Right kidney (tissue), 1 donor: ENCODE data around the gene FAS.
"Not testable (repeated sequence)": the region's sequence is repeated elsewhere in the genome, so short reads cannot be mapped to it uniquely, and the experiment has no call there.

Experiments used
- DNase-seq: peaks from one replicate; pipeline ENCODE4 v3.0.0-alpha.2; 2016

The FAS gene

DNA sequence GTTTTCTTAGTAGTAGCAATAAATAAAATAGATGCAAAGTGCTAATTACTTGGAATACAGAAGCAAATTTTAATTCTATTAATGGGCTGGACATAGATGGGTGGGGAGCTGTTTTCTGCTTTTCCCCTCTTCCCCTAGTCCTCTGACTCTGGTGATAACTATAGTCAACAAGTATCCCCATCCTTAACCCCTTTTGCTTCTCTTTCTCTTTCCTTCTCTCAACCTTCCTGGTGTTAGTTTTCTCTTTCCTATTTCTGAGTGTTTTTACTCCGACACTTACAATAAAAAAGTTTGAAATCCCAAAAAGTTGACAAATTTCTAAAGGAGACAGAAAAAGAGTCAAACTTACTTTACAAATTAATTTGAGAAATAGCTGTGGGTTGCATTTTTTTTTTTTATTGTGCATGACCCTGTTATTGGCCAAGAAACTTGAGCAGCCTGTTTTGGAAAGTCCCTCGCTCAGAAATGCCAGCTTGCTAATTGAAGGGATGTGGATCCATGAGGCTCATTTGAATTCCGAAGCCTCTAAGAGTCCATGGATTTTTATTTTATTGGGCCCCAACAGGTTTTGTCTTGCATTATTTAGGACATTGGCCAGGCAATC lies 2.4 kb downstream of the FAS start:
- DNase-seq, result no peak

DNA sequence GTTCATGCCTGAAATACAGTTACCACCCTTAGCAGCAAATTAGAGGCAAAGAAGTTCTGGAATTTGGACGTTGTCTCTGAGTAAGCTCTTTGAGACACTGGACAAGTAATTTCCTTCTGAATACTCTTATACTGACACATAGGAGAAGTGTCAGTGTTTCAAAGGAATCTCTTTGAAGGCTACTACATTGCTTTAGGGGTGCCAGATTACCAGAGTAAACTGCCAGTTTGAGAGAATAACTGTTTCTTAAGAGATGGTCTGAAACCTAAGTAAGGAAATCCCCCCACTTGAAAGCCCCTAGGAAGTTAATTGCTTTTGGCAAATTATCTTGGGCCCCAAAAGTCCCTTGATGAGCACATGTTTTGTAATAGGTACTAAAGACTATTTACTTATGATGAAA lies 3.4 kb downstream of the FAS start:
- no peak for DNase-seq

DNA sequence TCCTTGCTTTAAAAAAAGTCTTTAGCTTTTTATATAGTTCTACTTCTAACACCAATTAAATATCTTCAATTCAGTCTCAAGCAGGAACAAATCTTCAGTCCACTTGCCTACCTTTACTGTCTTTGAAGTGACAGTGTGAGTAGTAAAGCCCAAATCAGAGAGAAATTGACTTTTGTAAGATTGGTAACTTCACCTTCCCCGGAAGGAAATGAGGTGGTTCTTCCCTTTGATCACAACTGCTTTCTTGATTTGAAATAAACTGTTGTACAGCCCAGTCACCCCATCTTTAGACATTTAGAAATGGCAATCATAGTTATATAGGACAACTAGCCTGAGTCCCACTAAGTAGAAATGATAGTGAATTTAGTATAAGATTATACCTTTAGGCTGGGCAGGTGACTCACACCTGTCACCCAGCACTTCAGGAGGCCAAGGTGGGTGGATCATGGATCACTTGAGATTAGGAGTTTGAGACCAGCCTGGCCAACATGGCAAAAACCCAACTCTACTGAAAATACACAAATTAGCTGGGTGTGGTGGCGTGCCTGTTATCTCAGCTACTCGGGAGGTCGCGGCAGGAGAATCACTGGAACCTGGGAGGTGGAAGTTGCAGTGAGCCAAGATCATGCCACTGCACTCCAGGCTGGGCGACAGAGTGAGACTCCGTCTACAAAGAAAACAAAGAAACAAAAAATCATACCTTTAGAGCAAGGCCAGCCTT lies 4.7 kb downstream of the FAS start:
- no peak for DNase-seq

DNA sequence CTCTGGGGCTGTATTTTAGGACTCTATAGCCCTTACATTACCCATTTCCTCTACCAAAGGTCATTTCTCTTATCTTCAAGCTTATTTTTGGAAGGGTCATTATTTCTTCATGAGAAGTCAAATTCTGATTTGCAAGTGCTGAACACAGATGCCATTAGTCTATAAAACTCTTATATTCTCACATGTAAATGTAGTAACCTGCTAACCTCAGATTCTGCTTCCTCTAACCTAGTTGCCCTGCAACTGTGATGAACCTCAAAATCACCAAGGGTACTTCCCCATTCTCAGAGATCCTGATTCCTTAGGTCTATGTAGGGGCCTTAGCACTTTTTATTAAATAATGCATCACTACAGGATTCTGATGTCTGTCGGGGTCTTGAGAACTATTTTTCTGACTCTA lies 6.3 kb downstream of the FAS start:
- no peak for DNase-seq

DNA sequence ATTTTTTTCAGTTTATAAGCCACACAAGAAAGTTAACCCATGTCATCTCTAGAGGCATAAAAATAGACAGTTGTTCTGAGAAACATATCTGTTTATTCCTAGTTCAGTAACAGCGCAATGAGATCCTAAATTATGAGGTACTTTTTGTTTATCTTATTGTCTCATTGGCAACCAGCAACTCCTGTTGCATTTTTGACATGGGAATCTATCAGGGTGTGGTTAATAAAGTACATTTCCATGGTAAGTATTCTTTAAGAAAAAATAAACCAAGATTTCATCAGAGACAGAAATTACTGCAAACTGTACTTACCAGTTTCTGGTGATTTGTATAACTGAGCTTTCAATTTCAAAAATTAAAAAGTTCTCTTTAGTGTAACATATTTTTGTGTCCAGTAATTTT lies 9.0 kb downstream of the FAS start:
- no peak for DNase-seq

DNA sequence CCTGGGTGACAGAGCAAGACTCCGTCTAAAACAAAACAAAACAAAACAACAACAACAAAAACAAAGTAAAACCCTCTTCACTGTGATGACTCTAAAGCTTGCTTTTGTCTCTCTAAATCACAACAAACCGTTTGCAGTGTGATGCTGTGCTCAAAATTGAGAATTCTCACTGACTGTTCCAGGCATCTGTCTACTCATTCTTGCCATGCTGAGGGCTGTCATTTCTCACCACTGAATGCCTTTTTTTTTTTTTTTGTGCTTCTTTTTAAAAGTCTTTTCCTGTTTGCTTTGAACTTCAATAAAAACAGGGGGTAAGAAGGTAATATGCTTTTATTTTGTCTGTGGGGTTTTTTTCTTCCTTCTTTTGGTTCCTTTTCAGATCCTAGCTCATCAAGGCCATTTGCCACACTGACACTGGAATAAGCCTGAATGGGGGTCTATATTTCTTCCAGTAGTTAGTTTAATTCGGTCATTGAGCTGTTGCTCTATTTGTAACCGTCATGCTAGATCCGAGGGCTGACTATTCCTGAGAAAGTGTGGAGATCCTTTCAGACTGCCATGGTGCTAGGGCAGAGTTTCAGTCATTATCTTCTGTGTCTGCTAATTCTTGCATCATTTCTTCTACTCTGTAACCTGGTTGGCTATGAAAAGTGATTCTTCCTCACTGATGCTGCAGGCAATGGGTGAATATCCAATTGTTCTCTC lies 10.6 kb downstream of the FAS start:
- DNase-seq, result no peak

DNA sequence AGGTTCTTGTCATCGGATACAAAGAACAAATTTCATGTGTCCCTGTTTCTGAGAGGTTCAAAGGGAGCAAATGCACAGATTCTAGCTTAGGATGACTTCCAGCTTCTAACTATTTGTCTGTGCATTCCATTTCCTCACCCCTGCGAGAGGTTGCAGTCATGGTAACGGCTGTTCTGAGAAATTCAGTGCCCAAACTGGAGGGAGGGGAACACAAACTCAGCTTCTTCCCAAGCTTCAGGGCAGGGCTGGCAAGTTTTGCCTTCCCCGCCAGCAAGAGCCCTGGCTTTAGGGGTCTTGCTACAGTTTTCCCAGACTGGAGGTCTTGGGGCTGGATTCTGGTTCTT lies 11.1 kb downstream of the FAS start:
- DNase-seq, result no peak

DNA sequence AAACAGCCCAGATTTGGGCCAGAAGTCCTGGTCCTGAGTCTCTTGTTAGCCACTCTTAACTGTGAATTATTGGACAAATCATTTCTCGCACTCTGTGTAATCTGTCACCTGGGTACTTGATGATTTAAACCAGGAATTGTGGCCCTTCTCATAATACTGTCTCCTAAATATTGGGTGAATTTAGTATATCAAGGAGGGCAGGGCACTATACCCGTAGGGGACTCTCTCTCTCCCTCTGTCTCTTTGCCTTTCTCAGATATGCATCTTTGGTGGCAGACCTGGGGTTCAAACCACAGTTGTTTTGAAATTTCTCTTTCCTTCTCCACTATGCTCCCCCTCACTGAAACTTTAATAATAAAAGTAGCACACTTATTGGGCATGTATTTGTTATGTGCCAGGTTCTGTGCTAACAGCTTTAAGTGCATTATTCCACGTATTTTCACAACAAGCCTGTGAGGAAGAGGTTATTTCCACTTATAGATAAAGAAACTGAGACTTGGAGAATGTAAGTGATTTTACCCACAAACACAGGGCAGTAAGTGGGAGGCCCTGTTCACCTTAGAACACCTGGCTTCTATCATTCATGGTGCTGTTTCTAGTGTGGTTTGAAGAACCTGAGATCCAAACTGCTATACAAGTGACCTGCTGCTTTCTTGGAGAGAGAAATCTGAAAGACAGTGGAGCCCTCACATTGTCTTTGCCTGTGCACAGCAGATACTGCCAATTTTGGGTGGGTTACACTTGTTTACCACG lies 11.8 kb downstream of the FAS start:
- no peak for DNase-seq

DNA sequence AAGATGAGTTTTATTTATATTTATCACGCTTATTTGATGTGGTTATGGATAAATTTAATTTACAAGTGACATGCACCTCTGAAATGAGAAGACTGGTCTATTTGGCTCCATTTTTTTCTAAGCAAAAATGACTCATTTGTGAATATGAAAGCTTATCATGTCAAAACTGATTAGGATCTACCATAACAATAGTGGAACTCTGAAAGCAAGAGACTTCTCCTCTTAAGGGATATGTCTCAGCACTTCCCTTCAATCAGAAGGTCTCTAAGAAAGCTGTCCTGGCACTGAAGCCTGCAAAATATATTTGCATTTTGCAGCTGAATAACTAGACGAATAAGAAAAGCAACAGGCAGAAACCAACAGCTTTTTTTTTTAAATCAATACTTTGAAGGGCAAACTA lies 12.7 kb downstream of the FAS start:
- no peak for DNase-seq

DNA sequence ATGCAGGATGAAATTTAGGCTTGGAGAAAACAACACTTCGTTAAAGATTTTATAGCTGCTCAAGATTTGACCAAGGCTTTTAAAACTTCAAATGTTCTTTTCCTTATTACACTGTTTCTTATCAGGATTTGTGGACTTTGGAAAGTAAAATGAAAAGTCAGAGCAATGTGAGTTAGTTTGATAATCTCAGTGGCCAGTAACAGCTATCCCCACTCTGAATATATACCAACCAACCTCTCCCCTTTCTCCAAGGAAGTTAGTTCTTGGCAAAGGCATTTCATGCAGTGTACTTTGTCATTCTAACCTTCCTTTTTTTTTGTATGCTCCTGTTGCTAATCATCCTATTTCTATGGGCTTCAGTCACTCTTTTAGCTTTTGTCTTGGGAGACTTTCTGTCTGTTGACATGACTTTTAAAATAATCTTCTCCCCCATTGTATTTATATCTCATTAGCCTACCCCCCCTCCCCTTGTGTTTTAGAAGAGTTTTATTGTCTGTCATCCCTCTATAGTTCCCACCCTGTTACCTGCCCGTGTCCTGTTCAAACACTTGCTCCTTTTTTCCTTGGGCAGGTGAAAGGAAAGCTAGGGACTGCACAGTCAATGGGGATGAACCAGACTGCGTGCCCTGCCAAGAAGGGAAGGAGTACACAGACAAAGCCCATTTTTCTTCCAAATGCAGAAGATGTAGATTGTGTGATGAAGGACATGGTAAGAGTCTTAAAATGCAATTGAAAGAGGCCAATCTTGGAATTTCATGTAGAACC lies 16.7 kb downstream of the FAS start:
- DNase-seq, result no peak

DNA sequence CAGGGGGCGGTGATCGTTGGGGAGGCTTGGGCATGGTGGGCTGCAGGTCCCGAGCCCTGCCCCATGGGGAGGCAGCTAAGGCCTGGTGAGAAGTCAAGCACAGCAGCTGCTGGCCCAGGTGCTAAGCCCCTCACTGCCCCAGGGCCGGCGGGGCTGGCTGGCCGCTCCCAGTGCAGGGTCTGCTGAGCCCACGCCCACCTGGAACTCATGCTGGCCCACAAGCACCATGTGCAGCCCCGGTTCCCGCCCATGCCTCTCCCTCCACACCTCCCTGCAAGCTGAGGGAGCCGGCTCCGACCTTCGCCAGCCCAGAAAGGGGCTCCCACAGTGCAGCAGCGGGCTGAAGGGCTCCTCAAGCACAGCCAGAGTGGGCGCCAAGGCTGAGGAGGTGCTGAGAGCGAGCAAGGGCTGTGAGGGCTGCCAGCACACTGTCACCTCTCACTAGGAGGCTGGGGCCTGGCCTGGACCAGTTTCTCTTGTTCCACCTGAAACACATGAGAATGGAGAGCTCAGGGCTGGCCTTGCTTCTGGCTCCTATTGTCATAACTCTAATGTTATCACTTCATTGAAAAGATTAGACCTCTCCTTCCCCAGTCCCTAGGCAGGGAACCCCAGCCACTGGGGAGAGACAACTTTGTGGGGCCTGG lies 28.2 kb downstream of the FAS start:
- DNase-seq, result not testable (repeated sequence)

DNA sequence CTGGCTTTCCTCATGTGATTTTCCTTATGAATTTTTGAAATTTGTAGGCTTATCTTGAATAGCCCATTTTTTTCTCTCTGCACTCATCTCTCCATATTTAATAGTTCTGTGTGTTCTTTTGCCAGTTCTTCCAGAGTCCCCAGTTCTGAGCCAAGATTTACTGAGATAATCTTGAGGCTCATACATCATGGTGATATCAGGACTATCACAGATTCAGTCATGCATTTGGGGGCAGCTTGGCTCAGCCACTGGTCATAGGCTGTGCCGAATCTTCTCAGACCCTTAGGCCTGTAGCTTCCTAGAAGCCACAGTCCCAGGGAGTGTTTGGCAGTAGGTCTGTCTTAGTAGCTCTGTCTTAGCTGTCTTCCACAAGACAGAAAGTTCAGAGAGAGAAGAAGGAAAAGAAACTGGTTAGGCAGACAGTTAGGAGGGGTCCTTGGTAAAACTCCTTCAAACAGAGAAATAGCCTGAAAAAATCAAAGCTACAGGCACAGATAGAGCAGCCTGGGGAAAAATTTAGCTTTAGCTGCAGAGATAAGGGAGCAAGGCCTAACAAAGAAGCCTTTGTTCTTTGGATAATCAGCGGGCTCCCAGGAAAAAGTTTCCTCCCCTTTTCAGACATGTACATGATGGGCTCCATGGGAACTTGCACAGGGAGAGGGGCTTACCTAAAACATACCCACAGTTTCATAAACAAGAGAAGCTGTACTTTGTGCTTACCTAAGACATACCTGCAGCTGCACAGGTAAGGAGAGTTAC lies 29.1 kb downstream of the FAS start:
- no peak for DNase-seq

DNA sequence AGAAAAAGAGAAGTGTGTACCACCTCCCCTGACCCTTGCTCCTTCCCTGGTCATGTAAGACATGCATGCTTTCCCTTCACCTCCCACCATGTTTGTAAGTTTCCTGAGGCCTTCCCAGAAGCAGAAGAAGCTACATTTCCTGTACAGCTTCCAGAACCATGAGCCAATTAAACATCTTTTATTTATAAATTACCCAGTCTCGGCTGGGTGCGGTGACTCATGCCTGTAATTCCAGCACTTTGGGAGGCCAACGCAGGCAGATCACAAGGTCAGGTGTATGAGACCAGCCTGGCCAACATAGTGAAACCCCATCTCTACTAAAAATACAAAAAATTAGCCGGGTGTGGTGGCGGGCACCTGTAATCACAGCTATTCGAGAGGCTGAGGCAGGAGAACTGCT lies 30.9 kb downstream of the FAS start:
- not testable (repeated sequence) for DNase-seq

DNA sequence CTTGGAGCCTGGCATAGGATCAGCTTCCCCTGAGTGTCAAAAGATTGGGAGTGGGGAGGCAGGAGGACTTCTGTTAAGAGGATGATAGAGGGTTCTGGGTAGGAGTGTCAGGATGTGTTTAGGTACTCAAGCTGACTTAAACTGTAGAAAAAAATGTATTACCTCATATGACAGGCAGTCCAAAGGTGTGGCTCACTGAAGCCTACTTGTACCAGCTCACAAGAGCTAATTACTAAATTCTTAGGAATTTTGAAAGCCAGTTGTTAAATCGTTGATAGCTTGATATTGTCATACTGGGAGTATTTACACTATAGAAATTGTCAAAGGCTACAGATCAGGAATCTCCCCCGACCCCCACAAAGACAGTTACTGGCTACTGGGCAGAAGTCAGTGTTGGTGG lies 32.1 kb downstream of the FAS start:
- DNase-seq, result no peak

DNA sequence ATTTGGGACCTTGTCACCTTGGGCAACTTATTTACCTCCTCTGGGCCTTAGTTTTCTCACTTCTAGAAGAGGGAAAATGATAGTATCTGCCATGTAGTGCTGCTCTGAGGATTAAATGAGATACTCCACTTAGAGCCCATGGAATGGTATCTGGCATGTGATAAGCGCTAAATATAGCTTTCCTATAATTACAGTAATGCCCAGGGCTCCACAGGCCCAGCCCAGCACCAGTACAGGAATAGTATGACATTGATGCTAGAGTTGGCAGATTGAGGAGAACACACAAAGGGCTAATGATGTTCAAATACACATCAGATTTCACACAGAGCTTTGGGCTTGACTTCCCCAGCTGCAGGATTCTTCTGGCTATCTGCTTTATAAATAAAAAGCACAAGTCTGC lies 34.9 kb downstream of the FAS start:
- DNase-seq, result no peak

DNA sequence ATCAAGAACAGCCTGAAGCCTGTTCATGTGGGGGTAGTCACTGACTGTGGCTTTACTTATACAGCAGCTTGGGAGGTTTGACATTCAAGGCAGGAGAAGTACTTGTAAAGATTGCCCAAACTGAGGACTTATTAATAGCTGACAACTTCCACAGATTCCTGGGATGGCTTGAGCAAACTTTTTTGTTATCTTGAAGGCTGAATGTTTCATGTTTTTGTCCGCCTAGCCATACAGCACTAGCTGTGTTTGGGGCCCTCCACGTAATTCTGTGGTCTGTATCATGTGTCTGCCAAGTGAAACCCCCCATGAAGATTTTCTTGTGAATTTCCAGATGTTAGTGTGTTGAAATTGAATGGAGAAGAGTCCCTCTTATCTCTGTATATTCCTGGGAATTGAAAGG lies 38.6 kb downstream of the FAS start:
- DNase-seq, result no peak

DNA sequence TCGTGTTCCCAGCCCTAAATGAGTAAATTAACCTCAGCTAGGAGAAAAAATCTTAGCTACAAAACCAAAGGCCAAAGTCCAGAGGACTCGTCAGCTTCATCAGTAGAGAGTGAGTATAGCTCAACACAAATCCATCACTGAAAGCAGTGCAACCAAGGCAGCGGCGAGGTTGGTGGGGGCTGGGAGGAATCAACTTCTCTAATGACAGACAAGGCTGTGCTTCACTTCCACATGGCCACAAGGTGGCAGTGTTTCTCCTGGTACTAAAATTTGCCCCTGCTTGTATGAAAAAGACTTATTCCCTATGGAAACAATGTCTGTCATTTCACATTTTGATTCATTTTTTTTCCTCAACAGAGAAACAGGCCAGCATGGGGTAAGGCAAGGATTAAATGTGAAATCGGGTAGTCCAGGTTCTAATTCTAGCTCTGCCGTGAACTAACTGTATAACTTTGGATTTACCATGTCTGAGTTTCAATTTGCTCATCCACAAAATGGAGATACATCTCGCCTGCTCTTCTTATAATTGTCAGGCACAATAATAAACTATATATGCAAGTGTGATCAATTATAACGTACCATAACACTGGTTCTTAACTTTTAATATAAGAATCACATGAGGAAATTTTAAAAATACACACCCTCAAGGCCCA lies 39.3 kb downstream of the FAS start:
- peak; percentile 33 for DNase-seq

DNA sequence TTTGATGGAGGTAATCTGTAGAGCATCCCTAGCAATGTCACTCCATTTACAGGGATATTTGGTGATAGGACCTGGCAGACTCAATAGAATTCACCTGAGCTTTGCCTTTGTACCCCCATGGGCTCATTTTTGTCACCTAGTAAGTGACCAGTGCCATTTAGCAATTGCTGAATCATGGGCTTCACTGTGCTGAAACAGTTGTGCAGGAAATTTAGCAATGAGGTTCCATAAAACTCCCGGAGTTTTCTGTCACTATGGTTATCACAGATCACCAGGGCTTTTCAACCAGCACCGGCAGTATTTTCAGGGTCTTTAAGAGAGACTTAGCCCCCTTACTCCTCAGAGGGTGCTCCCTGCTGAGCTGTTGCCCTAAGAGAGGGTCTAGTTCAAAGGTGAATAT lies 40.2 kb downstream of the FAS start:
- DNase-seq, result no peak

DNA sequence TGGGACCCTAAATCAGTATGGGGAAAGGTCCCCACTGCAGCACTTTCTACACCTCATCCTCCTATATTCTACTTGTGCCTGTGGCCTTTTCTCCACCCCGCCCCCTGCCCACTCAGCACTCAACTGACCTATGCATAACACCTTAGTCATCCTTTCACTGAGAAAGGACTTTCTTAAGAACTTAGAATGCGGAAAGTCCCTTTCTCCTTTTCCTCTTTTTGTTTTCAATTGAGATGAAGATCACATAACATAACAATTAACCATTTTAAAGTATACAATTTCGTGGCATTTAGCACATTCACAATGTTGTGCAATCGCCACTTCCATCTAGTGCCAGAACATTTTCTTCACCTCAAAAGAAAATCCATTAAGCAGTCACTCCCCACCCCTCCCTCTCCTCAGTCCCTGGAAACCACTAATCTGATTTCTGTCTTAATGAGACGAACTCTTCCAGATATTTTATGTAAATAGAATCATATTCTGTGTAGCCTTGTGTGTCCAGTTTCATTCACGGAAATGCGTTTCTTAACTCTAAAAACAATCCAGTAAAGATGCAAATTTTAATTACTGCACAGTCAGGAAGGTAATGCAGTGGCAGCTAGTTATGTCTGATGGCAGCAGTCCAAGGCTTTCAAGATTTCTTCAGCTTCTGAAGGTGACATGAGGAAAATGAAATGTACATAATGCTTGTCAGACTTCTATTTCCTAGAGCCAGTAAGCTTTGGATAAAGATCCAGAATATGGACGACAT lies 41.7 kb downstream of the FAS start:
- peak; percentile 3 for DNase-seq

DNA sequence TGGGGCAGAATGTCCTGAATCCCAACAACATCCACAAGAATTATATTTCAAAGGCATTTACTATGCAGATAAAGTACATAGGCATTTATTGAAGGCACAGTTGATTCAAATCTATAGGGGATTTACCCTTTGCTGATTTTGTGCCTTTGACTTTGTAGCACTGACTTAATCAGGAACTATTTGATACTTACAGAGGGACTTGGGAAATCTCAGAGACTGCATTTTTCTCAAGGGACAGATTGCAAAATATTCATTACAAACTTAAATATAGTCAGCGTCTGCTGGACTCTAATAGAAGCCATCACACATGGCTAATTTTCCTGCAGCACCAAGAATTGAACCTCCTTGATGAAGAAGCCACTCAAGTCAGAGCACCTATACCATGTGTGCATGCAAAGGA lies 44.9 kb downstream of the FAS start:
- no peak for DNase-seq
